NT2/D1 (cell line): ENCODE data around the gene MEGF6.

Experiments used
- SUZ12 ChIP-seq: IDR thresholded peaks from 2 replicates; pipeline ENCODE4 v1.6.1; 2011; ENCODE audit not compliant: insufficient read length, insufficient read depth; ENCODE audit errors: extremely low read depth
- ZNF274 ChIP-seq: IDR thresholded peaks from 2 replicates; pipeline ENCODE4 v1.6.1; 2011; ENCODE audit warnings: mild to moderate bottlenecking, low read depth, low read length

GRCh38 chr1:3467096-3468036 is 143.9 kb downstream of the MEGF6 start:
- TF ChIP-seq ZNF274 (no peak), SUZ12 (no peak)
